Measurements from ENCODE around the gene USP21.
"Not testable (repeated sequence)": the region's sequence is repeated elsewhere in the genome, so short reads cannot be mapped to it uniquely, and the experiment has no call there.

Gene USP21

DNA sequence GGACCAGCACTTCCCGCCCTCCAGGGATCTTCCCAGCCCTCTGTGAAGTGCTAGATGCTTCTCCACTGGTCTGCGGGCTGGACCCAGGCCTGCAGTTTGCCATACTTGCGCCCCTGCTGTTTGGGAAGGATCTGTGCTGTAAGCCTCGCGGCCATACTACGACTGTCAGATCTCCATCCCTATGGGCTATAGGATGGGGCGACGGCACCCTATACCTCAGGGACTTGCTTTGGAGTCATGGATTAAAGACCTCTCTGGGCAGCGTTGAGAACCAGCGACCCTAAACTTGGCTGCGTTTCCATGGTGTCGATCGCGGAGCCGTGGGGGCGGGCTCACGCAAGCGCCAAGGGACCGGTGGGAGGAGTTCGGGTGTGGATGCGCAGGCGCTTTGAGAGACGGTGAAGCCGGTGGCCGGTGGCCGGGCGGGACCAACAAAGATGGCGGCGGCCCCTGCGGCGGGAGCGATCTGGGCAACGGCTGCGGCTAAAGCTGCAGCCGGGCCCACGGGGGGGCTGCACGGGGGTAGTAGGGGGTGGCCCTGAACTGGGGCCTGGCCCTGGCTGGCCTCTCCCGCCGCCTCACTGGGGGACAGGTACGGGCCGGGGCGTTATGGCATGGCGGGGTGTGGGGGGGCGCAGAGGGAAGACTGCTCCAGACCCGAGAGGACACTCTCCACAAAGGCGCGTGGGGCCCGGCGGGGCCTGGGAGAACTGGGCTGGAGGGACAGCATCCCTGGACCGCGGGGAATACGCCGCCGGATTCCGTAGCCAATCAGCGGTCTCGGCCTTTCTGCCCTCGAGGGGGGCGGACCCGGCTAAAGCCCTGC, at the start of gene USP21:
USP21 (plus strand) TSS at position 414 of the 826 bp plus-strand sequence. CDS start 1,141 bp downstream, outside the sequence.
- peak; percentile 79 to 88 (median 86) for DNase-seq

DNA sequence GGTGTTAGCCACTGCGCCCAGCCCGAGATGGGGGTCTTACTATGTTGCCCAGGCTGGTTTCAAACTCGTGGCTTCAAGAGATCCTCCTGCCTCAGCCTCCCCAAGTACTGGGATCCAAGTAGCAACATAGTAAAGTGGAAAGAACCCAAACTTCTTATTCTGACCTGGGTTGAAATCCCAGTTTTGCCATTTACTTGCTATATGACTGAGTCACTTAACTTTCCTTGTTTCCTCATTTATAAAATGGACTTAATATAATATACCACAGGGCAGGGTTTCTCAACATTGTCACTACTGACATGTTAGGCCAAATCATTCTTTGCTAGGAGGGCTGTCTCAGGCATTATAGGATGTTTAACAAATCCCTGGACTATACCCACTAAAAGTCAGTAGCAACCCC, 48.2 kb upstream of the USP21 start:
- no peak for DNase-seq

- DNase-seq: no peak
Observed at GRCh38 chr1:161111527-161111926, 47.8 kb upstream of the USP21 start.

- no peak for DNase-seq
Observed at GRCh38 chr1:161113915-161114314, 45.4 kb upstream of the USP21 start.

GRCh38 chr1:161114556-161114955, 44.7 kb upstream of the USP21 start:
- DNase-seq: no peak

DNA sequence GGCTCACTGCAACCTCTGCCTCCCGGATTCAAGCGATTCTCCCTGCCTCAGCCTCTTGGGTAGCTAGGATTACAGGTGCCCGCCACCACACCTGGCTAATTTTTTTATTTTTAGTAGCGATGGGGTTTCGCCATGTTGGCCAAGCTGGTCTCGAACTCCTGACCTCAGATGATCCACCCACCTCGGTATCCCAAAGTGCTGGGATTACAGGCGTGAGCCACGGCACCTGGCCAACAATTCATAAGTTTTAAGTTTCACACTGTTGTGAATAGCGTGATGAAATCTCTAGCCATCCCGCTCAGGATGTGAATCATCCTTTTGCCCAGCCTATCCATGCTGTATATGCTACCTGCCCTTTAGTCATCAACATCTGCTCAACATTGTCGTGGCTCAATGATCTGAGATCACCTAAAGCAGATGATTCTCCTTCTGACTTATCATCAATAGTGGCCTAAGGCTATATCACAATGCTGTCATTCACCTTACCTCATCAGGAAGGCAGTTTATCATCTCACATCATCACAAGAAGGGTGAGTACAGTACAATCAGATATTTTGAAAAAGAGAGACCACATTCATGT, 44.1 kb upstream of the USP21 start:
- no peak for DNase-seq

- not testable (repeated sequence) for DNase-seq
Observed at GRCh38 chr1:161115961-161116360, 43.3 kb upstream of the USP21 start.

GRCh38 chr1:161117759-161118581, 41.3 kb upstream of the USP21 start, which contains the start of the genes NIT1 and PFDN2:
Gene NIT1 (plus strand): TSS chr1:161118105. CDS start chr1:161118177, 72 bp downstream.
Gene PFDN2 (minus strand): TSS chr1:161118037. CDS start chr1:161118026, 11 bp downstream.
- DNase-seq: peak; percentile 59 to 77 (median 64)

- peak in 1 of 4 experiments; percentile 14 for DNase-seq
Observed at GRCh38 chr1:161119092-161119903, 40.0 kb upstream of the USP21 start.

- no peak for DNase-seq
Observed at GRCh38 chr1:161121042-161121650, 38.2 kb upstream of the USP21 start.

DNA sequence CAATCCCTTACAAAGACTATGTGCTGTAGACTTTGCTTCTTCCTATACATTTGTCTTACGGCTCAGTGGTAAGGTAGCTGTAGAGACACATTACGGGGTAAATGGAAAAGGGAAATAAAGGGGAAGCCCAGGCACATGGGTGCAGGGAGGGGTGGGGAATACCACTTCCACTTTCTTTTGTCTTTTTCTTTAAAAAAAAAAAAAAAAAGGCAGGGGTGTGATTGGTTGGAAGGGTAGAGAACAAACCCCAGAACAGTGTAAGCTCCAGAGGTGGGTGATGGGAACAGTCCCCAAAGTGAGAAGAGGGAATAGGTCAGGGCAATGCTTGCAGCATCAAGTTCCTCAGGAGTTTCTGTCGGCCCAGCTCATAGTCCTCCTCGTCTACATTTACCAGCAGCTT, 37.5 kb upstream of the USP21 start:
- DNase-seq: no peak

- DNase-seq: no peak
Observed at GRCh38 chr1:161122967-161123366, 36.3 kb upstream of the USP21 start.

GRCh38 chr1:161127649-161128048, 31.7 kb upstream of the USP21 start:
- DNase-seq: no peak

DNA sequence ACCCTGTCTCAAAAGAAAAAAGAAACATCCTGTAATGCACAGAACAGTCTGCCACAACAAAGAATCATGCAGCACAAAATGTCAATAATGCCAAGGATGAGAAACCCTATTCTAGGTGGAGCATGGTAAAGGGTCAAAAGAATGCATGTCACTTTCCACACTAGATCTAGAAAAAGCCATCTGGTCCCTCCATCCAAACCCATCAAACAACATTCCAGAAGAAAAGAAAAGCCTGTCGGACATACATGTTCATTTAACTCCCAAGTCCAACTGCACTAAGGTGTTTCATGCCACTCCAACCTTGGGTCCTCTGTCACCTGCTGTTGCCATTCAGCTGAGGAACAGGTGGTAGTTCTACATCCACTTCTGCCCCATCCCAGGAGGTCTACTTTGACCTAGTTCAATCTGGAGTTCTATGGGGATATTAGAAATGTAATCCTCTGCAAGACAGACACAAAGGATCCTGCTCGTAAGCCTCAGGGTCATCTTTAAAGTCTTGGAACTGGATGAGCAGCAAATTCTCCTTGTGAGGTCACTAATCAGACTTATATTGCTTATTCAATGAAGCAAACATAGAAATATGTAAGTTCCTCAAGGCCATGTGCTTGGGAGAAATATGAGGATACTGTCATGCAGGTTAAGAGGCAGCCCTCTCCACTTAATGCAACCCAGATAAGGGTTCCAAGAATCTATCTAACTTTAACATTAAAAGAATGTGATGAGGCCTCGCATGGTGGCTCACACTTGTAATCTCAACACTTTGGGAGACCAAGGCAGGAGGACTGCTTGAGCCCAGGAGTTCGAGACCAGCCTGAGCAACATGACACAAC, 30.5 kb upstream of the USP21 start:
- no peak for DNase-seq

- no peak for DNase-seq
Observed at GRCh38 chr1:161130266-161130665, 29.0 kb upstream of the USP21 start.

- DNase-seq: no peak
Observed at GRCh38 chr1:161131523-161132409, 27.5 kb upstream of the USP21 start.

DNA sequence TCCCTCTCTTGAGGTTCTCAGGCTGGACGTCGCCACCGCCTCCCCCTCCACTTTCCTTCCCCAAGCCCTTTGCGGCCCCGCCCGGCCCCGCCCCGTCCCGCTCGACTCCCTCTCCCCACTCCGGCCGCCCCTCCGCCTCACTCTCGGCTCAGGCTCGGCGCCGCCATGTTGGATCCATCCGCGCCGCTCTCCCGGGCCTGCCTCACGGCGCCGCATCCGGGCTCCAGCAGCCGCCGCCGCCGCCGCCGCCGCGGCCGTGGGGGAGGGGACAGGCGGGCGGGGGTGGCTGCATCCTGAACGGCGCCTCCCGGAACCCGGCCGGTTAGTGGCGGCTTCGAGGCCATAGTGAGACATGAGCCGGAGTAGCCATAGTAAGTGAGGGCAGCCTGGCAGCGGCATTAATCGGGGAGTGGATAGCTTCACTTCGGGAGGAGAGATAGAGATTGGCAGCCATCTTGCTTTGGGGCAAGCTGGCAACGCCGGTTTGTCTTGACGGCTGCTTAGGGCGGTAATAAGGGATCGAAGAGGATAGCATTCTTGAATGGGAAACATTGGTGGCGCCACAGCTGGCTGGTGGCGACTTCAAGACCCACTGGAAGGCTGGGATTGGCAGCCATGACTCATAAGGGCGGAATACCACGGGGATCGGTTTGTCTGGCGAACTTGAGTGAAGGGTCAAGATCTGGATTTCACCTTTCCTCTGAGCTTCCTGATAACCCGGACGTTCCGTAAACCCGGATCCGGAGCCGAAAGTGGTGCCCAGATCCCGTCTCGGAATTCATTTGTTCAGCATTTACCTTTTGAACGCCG, 26.7 kb upstream of the USP21 start, which contains the start of gene DEDD:
DEDD (minus strand) TSS at position 258 of the 810 bp plus-strand sequence. CDS start 8,205 bp downstream, outside the sequence.
- DNase-seq: peak; percentile 67 to 82 (median 70)

- no peak for DNase-seq
Observed at GRCh38 chr1:161133220-161133740, 26.0 kb upstream of the USP21 start.

GRCh38 chr1:161137881-161138280, 21.4 kb upstream of the USP21 start:
- DNase-seq: no peak

Measured in activated naive CD4-positive, alpha-beta T cell (primary cell).